A549 (cell line): Measurements from ENCODE around the gene FOXC2. TPM values are rescaled to one million over a fixed set of nuclear protein-coding genes. Genes with fewer than 3 reads are reported as not detected.

ENCODE experiments used
- ATAC-seq, 2 experiments: fragments of 200-7000 bp in 1 of 2; fragments of >200 bp in 1 of 2; cut with Nextera tagmentation in 1 of 2; cut with Tn5 transposase in 1 of 2; 3 replicates each; pipeline versions ENCODE4 v1.8.0 to v1.9.1; 2018 to 2020; ENCODE audit warnings: mild to moderate bottlenecking in 1 of 2, moderate library complexity in 1 of 2
- CTCF ChIA-PET: fragments of 300-600 bp; sonication (Branson Sonifier 250); formaldehyde crosslinking; extraction: SDS; loops from one replicate; lab custom pipeline; 2021; ENCODE audit warnings: antibody characterized with exemption, inconsistent platforms; lab: Yijun Ruan, JAX
- POLR2A ChIA-PET: fragments of 350-600 bp; formaldehyde crosslinking; extraction: SDS; loops from one replicate; lab custom pipeline; 2021; ENCODE audit warnings: antibody characterized with exemption, inconsistent platforms; lab: Yijun Ruan, JAX
- DNase-seq, 2 experiments: peaks; one replicate each; pipeline versions ENCODE4 v3.0.0 to v3.0.0-alpha.2; 2011 to 2016; ENCODE audit warnings: low read depth in 1 of 2, low spot score in 1 of 2
- FAIRE-seq: peaks from 2 replicates; lab custom pipeline; 2011; peaks lifted over from hg19 to GRCh38; lab: Jason Lieb, UNC
- H3K27ac ChIP-seq, 2 experiments: fragments of >200 bp; sonication (Bioruptor Twin); formaldehyde crosslinking; 3 replicates each; pipeline ENCODE4 v1.5.1; 2016 to 2017
- H3K4me1 ChIP-seq: fragments of >200 bp; sonication (Bioruptor Twin); formaldehyde crosslinking; 3 replicates; pipeline ENCODE4 v1.6.1; 2016
- H3K4me2 ChIP-seq: fragments of >200 bp; sonication (Bioruptor Twin); formaldehyde crosslinking; 3 replicates; pipeline ENCODE4 v1.6.1; 2016
- H3K4me3 ChIP-seq: fragments of >200 bp; sonication (Bioruptor Twin); formaldehyde crosslinking; 3 replicates; pipeline ENCODE4 v1.5.1; 2016
- H3K9me3 ChIP-seq: fragments of >200 bp; sonication (Bioruptor Twin); formaldehyde crosslinking; 3 replicates; pipeline ENCODE4 v1.6.1; 2016
- BHLHE40 ChIP-seq: IDR thresholded peaks from 2 replicates; pipeline ENCODE4 v1.6.1; 2012; ENCODE audit warnings: low read depth, low read length, inconsistent platforms
- CBX8 ChIP-seq: fragments of 200-600 bp; sonication (generic); IDR thresholded peaks from 2 replicates; pipeline ENCODE4 v1.6.1; 2016
- CEBPB ChIP-seq, 2 experiments: fragments of >200 bp in 1 of 2; sonication (Bioruptor Twin) in 1 of 2; formaldehyde crosslinking in 1 of 2; IDR thresholded peaks; 2 replicates each; pipeline ENCODE4 v1.6.1; 2012 to 2016
- CHD4 ChIP-seq: fragments of 200-600 bp; sonication (generic); IDR thresholded peaks from 2 replicates; pipeline ENCODE4 v1.6.1; 2016; ENCODE audit warnings: antibody characterized with exemption, mild to moderate bottlenecking, borderline replicate concordance
- EHMT2 ChIP-seq: fragments of 200-600 bp; sonication (generic); IDR thresholded peaks from 2 replicates; pipeline ENCODE4 v1.6.1; 2016; ENCODE audit warnings: antibody characterized with exemption, low read depth, mild to moderate bottlenecking, moderate library complexity
- EP300 ChIP-seq, 2 experiments: fragments of >200 bp; sonication (Bioruptor Twin); formaldehyde crosslinking; IDR thresholded peaks; 2 replicates in 1 of 2; 3 replicates in 1 of 2; pipeline ENCODE4 v1.6.1; 2016 to 2017
- ESRRA ChIP-seq: fragments of 150-350 bp; IDR thresholded peaks from 2 replicates; pipeline ENCODE4 v1.6.1; 2014; ENCODE audit warnings: mild to moderate bottlenecking, low read length, borderline replicate concordance
- FOSB ChIP-seq: fragments of 250-450 bp; sonication (Bioruptor Pico); IDR thresholded peaks from 2 replicates; pipeline ENCODE4 v1.5.0; 2020; ENCODE audit warnings: mild to moderate bottlenecking, moderate library complexity
- FOSL2 ChIP-seq, 2 experiments: fragments of 450-650 bp in 1 of 2; fragments of >200 bp in 1 of 2; sonication (Bioruptor Twin) in 1 of 2; formaldehyde crosslinking; IDR thresholded peaks; 2 replicates each; pipeline versions ENCODE4 v1.5.0 to v1.6.1; 2016 to 2020; ENCODE audit warnings: mild to moderate bottlenecking in 1 of 2, moderate library complexity in 1 of 2
- FOXS1 ChIP-seq: fragments of 250-450 bp; sonication (Bioruptor Pico); IDR thresholded peaks from 2 replicates; pipeline ENCODE4 v1.5.0; 2020; ENCODE audit warnings: mild to moderate bottlenecking, moderate library complexity
- GATA3 ChIP-seq: IDR thresholded peaks from 2 replicates; pipeline ENCODE4 v1.6.1; 2012; ENCODE audit warnings: borderline replicate concordance
- HDAC2 ChIP-seq: fragments of 200-600 bp; sonication (generic); IDR thresholded peaks from 2 replicates; pipeline ENCODE4 v1.6.1; 2016
- HEYL ChIP-seq: fragments of 250-450 bp; sonication (Bioruptor Pico); IDR thresholded peaks from 2 replicates; pipeline ENCODE4 v1.8.0; 2021; ENCODE audit warnings: mild to moderate bottlenecking, moderate library complexity
- HOXB13 ChIP-seq: fragments of 250-450 bp; sonication (Bioruptor Pico); IDR thresholded peaks from 2 replicates; pipeline ENCODE4 v1.5.0; 2020; ENCODE audit warnings: low read depth, mild to moderate bottlenecking, moderate library complexity
- HOXB5 ChIP-seq: fragments of 250-450 bp; sonication (Bioruptor Pico); IDR thresholded peaks from 2 replicates; pipeline ENCODE4 v1.5.0; 2020; ENCODE audit warnings: mild to moderate bottlenecking, moderate library complexity
- JUN ChIP-seq, 2 experiments: fragments of >200 bp; sonication (Bioruptor Twin); formaldehyde crosslinking; IDR thresholded peaks; 2 replicates in 1 of 2; 3 replicates in 1 of 2; pipeline ENCODE4 v1.6.1; 2016 to 2017
- KDM1A ChIP-seq: fragments of 200-600 bp; sonication (generic); IDR thresholded peaks from 2 replicates; pipeline ENCODE4 v1.6.1; 2016; ENCODE audit warnings: low read depth, mild to moderate bottlenecking
- KDM5A ChIP-seq: fragments of 200-600 bp; sonication (generic); IDR thresholded peaks from 2 replicates; pipeline ENCODE4 v1.6.1; 2016; ENCODE audit warnings: antibody characterized with exemption, mild to moderate bottlenecking
- MAZ ChIP-seq: fragments of 150-350 bp; IDR thresholded peaks from 2 replicates; pipeline ENCODE4 v1.6.1; 2014; ENCODE audit warnings: antibody characterized with exemption, low read depth, low read length, borderline replicate concordance
- MYC ChIP-seq: IDR thresholded peaks from 2 replicates; pipeline ENCODE4 v1.6.1; 2012; ENCODE audit warnings: mild to moderate bottlenecking, inconsistent platforms, low read length, improper control_type of control experiment, borderline replicate concordance
- NR3C1 ChIP-seq: fragments of >200 bp; sonication (Bioruptor Twin); formaldehyde crosslinking; IDR thresholded peaks from 3 replicates; pipeline ENCODE4 v1.6.1; 2017
- PHF8 ChIP-seq: fragments of 200-600 bp; sonication (generic); IDR thresholded peaks from 2 replicates; pipeline ENCODE4 v1.6.1; 2016; ENCODE audit warnings: low read depth, mild to moderate bottlenecking, antibody characterized with exemption, moderate library complexity, borderline replicate concordance
- POLR2A ChIP-seq: IDR thresholded peaks from 2 replicates; pipeline ENCODE4 v1.6.1; 2012; ENCODE audit warnings: mild to moderate bottlenecking, low read length
- RAD21 ChIP-seq, 2 experiments: fragments of >200 bp in 1 of 2; sonication (Bioruptor Twin) in 1 of 2; formaldehyde crosslinking in 1 of 2; IDR thresholded peaks in 1 of 2; conservative IDR thresholded peaks in 1 of 2; 2 replicates in 1 of 2; 3 replicates in 1 of 2; pipeline ENCODE4 v1.6.1; 2012 to 2018; ENCODE audit warnings: inconsistent platforms in 1 of 2
- RARB ChIP-seq: fragments of 250-450 bp; sonication (Bioruptor Pico); IDR thresholded peaks from 2 replicates; pipeline ENCODE4 v1.8.0; 2021; ENCODE audit warnings: mild to moderate bottlenecking, moderate library complexity
- RCOR1 ChIP-seq: fragments of 150-350 bp; IDR thresholded peaks from 2 replicates; pipeline ENCODE4 v1.6.1; 2014; ENCODE audit warnings: antibody characterized with exemption, low read length, low read depth
- TFCP2L1 ChIP-seq: fragments of 250-450 bp; sonication (Bioruptor Pico); IDR thresholded peaks from 2 replicates; pipeline ENCODE4 v1.5.0; 2021; ENCODE audit warnings: mild to moderate bottlenecking
- ZFP36 ChIP-seq: fragments of 450-650 bp; IDR thresholded peaks from 2 replicates; pipeline ENCODE4 v1.6.1; 2014; ENCODE audit warnings: borderline replicate concordance; ENCODE audit not compliant: partially characterized antibody
- ZNF302 ChIP-seq: fragments of 250-450 bp; sonication (Bioruptor Pico); IDR thresholded peaks from 2 replicates; pipeline ENCODE4 v1.9.0; 2021; ENCODE audit warnings: inconsistent platforms, mild to moderate bottlenecking, moderate library complexity
- ZSCAN20 ChIP-seq: fragments of 250-450 bp; sonication (Bioruptor Pico); IDR thresholded peaks from 2 replicates; pipeline ENCODE4 v1.8.0; 2022; ENCODE audit warnings: mild to moderate bottlenecking, moderate library complexity
- WGBS: methylation state at CpG from one replicate; pipeline ENCODE4 v1.1.6; 2017; ENCODE audit errors: missing lambda C conversion rate; 5-methylcytosine and 5-hydroxymethylcytosine counted together
- polyA plus RNA-seq, 4 experiments: library from polyadenylated mRNA; depleted of rRNA in 3 of 4; stranded (reverse); fragments of >200 nt; fragmentation: RNase III in 1 of 4; extraction: RNeasy Plus Mini Kit Qiagen cat#74134 plus additional on column Dnase treatment in 1 of 4; gene quantifications; 2 replicates in 3 of 4; 3 replicates in 1 of 4; pipeline ENCODE4 v1.2.3, GENCODE V29; 2011 to 2017
- TF ChIP-seq, protein P1 (sequence below): fragments of >200 bp; sonication (Bioruptor Twin); formaldehyde crosslinking; IDR thresholded peaks from 3 replicates; pipeline ENCODE4 v1.6.1; 2016
- TF ChIP-seq, protein P2 (sequence below): fragments of 250-450 bp; sonication (Bioruptor Pico); IDR thresholded peaks from 2 replicates; pipeline ENCODE4 v1.5.0; 2021; ENCODE audit warnings: mild to moderate bottlenecking, moderate library complexity, borderline replicate concordance
- TF ChIP-seq, protein P3 (sequence below): IDR thresholded peaks from 2 replicates; pipeline ENCODE4 v1.6.1; 2012
- TF ChIP-seq, protein P4 (sequence below): fragments of >200 bp; sonication (Bioruptor Twin); formaldehyde crosslinking; IDR thresholded peaks from 3 replicates; pipeline ENCODE4 v1.5.1; 2016
- TF ChIP-seq, protein P5 (sequence below): fragments of 150-350 bp; IDR thresholded peaks from 2 replicates; pipeline ENCODE4 v1.6.1; 2014; ENCODE audit warnings: low read depth, mild to moderate bottlenecking, low read length

Gene FOXC2
- polyA plus RNA-seq, 2 of the 4 experiments (the other 2 are of a cell fraction): 0.06 to 0.28 TPM

DNA sequence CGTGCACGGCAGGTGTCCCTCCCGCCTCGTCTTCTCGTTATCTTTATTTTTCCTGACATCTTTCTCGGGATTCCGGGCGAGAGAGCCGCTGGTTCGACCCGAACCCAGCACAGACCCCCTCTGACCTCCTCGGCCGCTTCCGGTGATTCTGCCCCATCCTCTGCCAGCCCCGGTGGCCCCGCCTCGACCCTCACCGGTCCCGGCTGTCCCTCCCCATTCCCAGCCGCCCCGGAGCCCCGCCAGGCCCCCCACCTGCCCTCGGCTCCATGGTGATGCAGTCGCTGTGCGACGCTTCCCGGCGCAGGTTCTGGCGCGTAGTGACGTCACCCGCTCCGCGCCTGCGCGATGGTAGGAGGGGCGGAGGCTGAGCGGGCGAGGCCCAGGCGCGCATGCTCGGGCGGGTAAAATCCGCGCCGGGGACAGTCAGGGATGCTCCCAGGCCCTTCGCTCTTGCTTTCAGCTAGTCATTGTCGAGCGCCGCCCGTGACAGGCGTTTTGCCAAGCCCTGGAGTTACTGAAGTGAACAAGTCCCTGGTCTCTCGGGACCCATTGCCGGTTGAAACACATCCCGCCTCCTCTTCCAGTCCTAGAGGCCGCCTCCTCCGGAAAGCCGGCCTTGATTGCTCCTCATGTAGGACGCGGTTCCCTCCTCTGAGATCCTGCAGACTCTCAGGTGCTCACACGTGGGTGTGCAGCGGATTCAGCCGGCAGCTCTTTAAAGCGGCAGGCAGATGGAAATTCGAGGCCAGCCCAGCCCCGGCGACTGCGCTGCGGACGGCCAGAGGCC, 11.5 kb upstream of the FOXC2 start, which contains the start of gene MTHFSD:
TSS of gene MTHFSD (minus strand) at position 319 of the 787 bp plus-strand sequence. CDS start at position 268, 51 bp downstream.
- ChIA-PET CTCF (interaction anchor here (4.0 kb wide), 1 partner anchor 724 kb away, joined by 23 read pairs; no protein-coding TSS in a partner anchor), POLR2A (no interaction called here)
- H3K4me3 ChIP-seq: peak within 1 kb of the TSS; percentile 82
- no peaks in the 10 kb centered on the region for H3K9me3 ChIP-seq
- 11% methylated on average over 29 of the region's 70 CpGs for WGBS
- peak within 1 kb of the TSS; percentile 92 for H3K4me2 ChIP-seq
- H3K4me1 ChIP-seq: peaks cover 4% of the 10 kb centered on the region; the same call in 1 of the 3 replicates
- FAIRE-seq (peak; percentile 56), DNase-seq (peak; percentile 92), ATAC-seq (peak; percentile 90 to 96)
- peak within 1 kb of the TSS; percentile 84 to 97 for H3K27ac ChIP-seq
- TF ChIP-seq RCOR1 (no peak), MYC (peak; percentile 48; the same call in 1 of the 2 replicates), NR3C1 (no peak), POLR2A (peak; percentile 84), MAZ (peak; percentile 50; the same call in 1 of the 2 replicates), CBX8 (no peak), TFCP2L1 (0 out of 2 replicates have a peak, but pooled peaks have one; percentile 52), JUN (IDR thresholded peaks at IDR 0.05) (peak; percentile 87 to 88; a peak in 3 of 5 replicates), HDAC2 (0 out of 2 replicates have a peak, but pooled peaks have one; percentile 55), KDM1A (peak; percentile 95), RAD21 (conservative IDR thresholded peaks at IDR 0.05 in 1 of 2, IDR thresholded peaks at IDR 0.05 in 1 of 2) (no peak), EHMT2 (no peak), EP300 (IDR thresholded peaks at IDR 0.05) (no peak), ZSCAN20 (CRISPR knock-in tag) (no peak), FOSL2 (IDR thresholded peaks at IDR 0.05) (no peak), FOSL2 (CRISPR knock-in tag; IDR thresholded peaks at IDR 0.05) (peak; percentile 65), HOXB13 (CRISPR knock-in tag) (no peak), RARB (CRISPR knock-in tag) (no peak), FOSB (CRISPR knock-in tag) (no peak), ZFP36 (peak; percentile 100), CEBPB (IDR thresholded peaks at IDR 0.05) (no peak), FOXS1 (CRISPR knock-in tag) (no peak), GATA3 (no peak), CHD4 (0 out of 2 replicates have a peak, but pooled peaks have one; percentile 48), ESRRA (no peak), PHF8 (peak; percentile 91), HOXB5 (no peak), BHLHE40 (no peak), ZNF302 (CRISPR knock-in tag) (no peak), KDM5A (peak; percentile 18; the same call in 1 of the 2 replicates), HEYL (CRISPR knock-in tag) (no peak)
- TF ChIP-seq, protein P1, sequence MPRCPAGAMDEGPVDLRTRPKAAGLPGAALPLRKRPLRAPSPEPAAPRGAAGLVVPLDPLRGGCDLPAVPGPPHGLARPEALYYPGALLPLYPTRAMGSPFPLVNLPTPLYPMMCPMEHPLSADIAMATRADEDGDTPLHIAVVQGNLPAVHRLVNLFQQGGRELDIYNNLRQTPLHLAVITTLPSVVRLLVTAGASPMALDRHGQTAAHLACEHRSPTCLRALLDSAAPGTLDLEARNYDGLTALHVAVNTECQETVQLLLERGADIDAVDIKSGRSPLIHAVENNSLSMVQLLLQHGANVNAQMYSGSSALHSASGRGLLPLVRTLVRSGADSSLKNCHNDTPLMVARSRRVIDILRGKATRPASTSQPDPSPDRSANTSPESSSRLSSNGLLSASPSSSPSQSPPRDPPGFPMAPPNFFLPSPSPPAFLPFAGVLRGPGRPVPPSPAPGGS: peak; percentile 89; the same call in 2 of the 3 replicates
- TF ChIP-seq, protein P2, sequence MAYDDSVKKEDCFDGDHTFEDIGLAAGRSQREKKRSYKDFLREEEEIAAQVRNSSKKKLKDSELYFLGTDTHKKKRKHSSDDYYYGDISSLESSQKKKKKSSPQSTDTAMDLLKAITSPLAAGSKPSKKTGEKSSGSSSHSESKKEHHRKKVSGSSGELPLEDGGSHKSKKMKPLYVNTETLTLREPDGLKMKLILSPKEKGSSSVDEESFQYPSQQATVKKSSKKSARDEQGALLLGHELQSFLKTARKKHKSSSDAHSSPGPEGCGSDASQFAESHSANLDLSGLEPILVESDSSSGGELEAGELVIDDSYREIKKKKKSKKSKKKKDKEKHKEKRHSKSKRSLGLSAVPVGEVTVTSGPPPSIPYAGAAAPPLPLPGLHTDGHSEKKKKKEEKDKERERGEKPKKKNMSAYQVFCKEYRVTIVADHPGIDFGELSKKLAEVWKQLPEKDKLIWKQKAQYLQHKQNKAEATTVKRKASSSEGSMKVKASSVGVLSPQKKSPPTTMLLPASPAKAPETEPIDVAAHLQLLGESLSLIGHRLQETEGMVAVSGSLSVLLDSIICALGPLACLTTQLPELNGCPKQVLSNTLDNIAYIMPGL: no peak
- TF ChIP-seq, protein P3, sequence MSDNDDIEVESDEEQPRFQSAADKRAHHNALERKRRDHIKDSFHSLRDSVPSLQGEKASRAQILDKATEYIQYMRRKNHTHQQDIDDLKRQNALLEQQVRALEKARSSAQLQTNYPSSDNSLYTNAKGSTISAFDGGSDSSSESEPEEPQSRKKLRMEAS: no peak; the same call in 1 of the 2 replicates
- TF ChIP-seq, protein P4, sequence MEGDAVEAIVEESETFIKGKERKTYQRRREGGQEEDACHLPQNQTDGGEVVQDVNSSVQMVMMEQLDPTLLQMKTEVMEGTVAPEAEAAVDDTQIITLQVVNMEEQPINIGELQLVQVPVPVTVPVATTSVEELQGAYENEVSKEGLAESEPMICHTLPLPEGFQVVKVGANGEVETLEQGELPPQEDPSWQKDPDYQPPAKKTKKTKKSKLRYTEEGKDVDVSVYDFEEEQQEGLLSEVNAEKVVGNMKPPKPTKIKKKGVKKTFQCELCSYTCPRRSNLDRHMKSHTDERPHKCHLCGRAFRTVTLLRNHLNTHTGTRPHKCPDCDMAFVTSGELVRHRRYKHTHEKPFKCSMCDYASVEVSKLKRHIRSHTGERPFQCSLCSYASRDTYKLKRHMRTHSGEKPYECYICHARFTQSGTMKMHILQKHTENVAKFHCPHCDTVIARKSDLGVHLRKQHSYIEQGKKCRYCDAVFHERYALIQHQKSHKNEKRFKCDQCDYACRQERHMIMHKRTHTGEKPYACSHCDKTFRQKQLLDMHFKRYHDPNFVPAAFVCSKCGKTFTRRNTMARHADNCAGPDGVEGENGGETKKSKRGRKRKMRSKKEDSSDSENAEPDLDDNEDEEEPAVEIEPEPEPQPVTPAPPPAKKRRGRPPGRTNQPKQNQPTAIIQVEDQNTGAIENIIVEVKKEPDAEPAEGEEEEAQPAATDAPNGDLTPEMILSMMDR: 0 out of 3 replicates have a peak, but pooled peaks have one; percentile 10
- TF ChIP-seq, protein P5, sequence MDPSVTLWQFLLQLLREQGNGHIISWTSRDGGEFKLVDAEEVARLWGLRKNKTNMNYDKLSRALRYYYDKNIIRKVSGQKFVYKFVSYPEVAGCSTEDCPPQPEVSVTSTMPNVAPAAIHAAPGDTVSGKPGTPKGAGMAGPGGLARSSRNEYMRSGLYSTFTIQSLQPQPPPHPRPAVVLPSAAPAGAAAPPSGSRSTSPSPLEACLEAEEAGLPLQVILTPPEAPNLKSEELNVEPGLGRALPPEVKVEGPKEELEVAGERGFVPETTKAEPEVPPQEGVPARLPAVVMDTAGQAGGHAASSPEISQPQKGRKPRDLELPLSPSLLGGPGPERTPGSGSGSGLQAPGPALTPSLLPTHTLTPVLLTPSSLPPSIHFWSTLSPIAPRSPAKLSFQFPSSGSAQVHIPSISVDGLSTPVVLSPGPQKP: no peak
